ENCODE measurements around the gene RUFY3. TPM values are rescaled to one million over a fixed set of nuclear protein-coding genes. Genes with fewer than 3 reads are reported as not detected.
"Not testable (repeated sequence)": the region's sequence is repeated elsewhere in the genome, so short reads cannot be mapped to it uniquely, and the experiment has no call there.

The RUFY3 gene
- total and polyA plus RNA-seq, 2 experiments from 2014 or later, result 18.3 to 29.2 TPM

GRCh38 chr4:70768301-70768948 is 46.7 kb downstream of the RUFY3 start (continued):
- TF ChIP-seq ZNF462 (CRISPR knock-in tag; IDR thresholded peaks at IDR 0.05) (no peak), EZH2 (IDR thresholded peaks at IDR 0.05; ENCODE audit: low read depth, unreplicated experiment) (no peak), NANOG (IDR thresholded peaks at IDR 0.05; ENCODE audit: borderline replicate concordance) (no peak)

GRCh38 chr4:70769396-70769795 is 47.6 kb downstream of the RUFY3 start:
- H3K79me2 ChIP-seq (replicated peaks; ENCODE audit: insufficient read depth); H3K27ac Mint-ChIP-seq; H2AFZ ChIP-seq; H3K9me2 ChIP-seq (ENCODE audit: insufficient read depth); H3K27me3 ChIP-seq (ENCODE audit: insufficient read depth); H3K36me3 ChIP-seq (ENCODE audit: insufficient read depth); H3K27ac ChIP-seq (ENCODE audit: low read depth); H4K20me1 ChIP-seq (replicated peaks; ENCODE audit: insufficient read depth); H3K27me3 Mint-ChIP-seq (ENCODE audit: insufficient read depth, low read depth, poor library complexity); H3K4me3 Mint-ChIP-seq; H3K4me3 ChIP-seq; H3K4me1 ChIP-seq (ENCODE audit: insufficient read depth); DNase-seq (ENCODE audit: low spot score); H3F3A ChIP-seq (replicated peaks; ENCODE audit: low read depth); H3K9me3 Mint-ChIP-seq; H3K4me2 ChIP-seq; H3K4me1 Mint-ChIP-seq; H3K36me3 Mint-ChIP-seq (ENCODE audit: low read depth); ATAC-seq: not testable (repeated sequence)

Measured in GM23338 (cell line).